ENCODE data around the gene SRRM4.

DNA sequence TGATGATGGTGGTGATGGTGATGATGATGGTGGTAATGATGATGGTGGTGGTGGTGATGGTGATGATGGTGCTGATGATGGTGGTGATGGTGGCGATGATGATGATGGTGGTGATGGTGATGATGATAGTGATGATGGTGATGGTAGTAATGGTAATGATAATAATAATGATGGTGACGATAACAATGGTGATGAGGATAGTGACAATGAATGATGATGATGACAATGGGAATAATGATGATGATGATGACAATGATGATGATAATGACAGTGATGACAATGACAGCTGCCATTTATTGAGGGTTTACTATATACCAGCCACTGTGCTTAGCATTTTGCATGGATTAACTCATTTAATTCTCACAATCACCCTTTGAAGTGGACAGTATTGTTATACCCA, 94.6 kb downstream of the SRRM4 start:
- no peak for TF ChIP-seq RARB (CRISPR knock-in tag; IDR thresholded peaks at IDR 0.05)
- TF ChIP-seq TOX (CRISPR knock-in tag; IDR thresholded peaks at IDR 0.05; ENCODE audit: borderline replicate concordance), result no peak
- no peak for TF ChIP-seq ESRRG (CRISPR knock-in tag; IDR thresholded peaks at IDR 0.05)
- TF ChIP-seq BACH2 (CRISPR knock-in tag; IDR thresholded peaks at IDR 0.05; ENCODE audit: borderline replicate concordance), result no peak
- TF ChIP-seq GLIS3 (CRISPR knock-in tag; IDR thresholded peaks at IDR 0.05), result no peak
- no peak for TF ChIP-seq PPARA (CRISPR knock-in tag; IDR thresholded peaks at IDR 0.05; ENCODE audit: borderline replicate concordance)
- no peak for TF ChIP-seq CREB5 (CRISPR knock-in tag; IDR thresholded peaks at IDR 0.05; ENCODE audit: low read depth)
- no peak for TF ChIP-seq TCF4 (CRISPR knock-in tag; IDR thresholded peaks at IDR 0.05; ENCODE audit: borderline replicate concordance)
- no peak for TF ChIP-seq CSDC2 (CRISPR knock-in tag; IDR thresholded peaks at IDR 0.05)
- TF ChIP-seq ZC3H10 (CRISPR knock-in tag; IDR thresholded peaks at IDR 0.05), result no peak
- TF ChIP-seq ZFP30 (CRISPR knock-in tag; IDR thresholded peaks at IDR 0.05), result no peak
- no peak for TF ChIP-seq ISL1 (CRISPR knock-in tag; IDR thresholded peaks at IDR 0.05)
- no peak for TF ChIP-seq ARNTL (CRISPR knock-in tag; IDR thresholded peaks at IDR 0.05; ENCODE audit: borderline replicate concordance, low read depth)
- TF ChIP-seq, protein P1, sequence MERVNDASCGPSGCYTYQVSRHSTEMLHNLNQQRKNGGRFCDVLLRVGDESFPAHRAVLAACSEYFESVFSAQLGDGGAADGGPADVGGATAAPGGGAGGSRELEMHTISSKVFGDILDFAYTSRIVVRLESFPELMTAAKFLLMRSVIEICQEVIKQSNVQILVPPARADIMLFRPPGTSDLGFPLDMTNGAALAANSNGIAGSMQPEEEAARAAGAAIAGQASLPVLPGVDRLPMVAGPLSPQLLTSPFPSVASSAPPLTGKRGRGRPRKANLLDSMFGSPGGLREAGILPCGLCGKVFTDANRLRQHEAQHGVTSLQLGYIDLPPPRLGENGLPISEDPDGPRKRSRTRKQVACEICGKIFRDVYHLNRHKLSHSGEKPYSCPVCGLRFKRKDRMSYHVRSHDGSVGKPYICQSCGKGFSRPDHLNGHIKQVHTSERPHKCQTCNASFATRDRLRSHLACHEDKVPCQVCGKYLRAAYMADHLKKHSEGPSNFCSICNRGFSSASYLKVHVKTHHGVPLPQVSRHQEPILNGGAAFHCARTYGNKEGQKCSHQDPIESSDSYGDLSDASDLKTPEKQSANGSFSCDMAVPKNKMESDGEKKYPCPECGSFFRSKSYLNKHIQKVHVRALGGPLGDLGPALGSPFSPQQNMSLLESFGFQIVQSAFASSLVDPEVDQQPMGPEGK (CRISPR knock-in tag; IDR thresholded peaks at IDR 0.05; ENCODE audit: borderline replicate concordance), result no peak

Data from SK-N-SH treated with all-trans-retinoic acid at 6 μM for 48 hours (cell line).